Kidney (tissue), 14 donors: Measurements from ENCODE around the gene MRPL16. TPM values are rescaled to one million over a fixed set of nuclear protein-coding genes. Genes with fewer than 3 reads are reported as not detected.
A peak's percentile ranks its signal among the peaks of the same experiment; 100 is the strongest.
"Not testable (repeated sequence)": the region's sequence is repeated elsewhere in the genome, so short reads cannot be mapped to it uniquely, and the experiment has no call there.

Source experiments
- DNase-seq, 5 donors: peaks; one replicate each; pipeline ENCODE4 v3.0.0-alpha.2; 2013 to 2020
- FAIRE-seq: peaks from 2 replicates; lab custom pipeline; 2012; peaks lifted over from hg19 to GRCh38; lab: Jason Lieb, UNC
- H3K27ac ChIP-seq, 2 donors: one replicate each; pipeline ENCODE4 v1.7.0; 2013; ENCODE audit warnings: low read depth in 2 of 2, low read length in 2 of 2, inconsistent platforms in 1 of 2
- H3K27me3 ChIP-seq: one replicate; pipeline ENCODE4 v1.7.1; 2013; ENCODE audit warnings: low read length, inconsistent platforms; ENCODE audit not compliant: control insufficient read depth, insufficient read depth
- H3K36me3 ChIP-seq, 3 donors: one replicate each; pipeline versions ENCODE4 v1.7.0 to v1.7.1; 2013; ENCODE audit warnings: low read length in 3 of 3, control low read depth in 1 of 3, inconsistent platforms in 1 of 3; ENCODE audit not compliant: insufficient read depth in 3 of 3, control insufficient read depth in 2 of 3
- H3K4me1 ChIP-seq, 3 donors: one replicate each; pipeline versions ENCODE4 v1.7.0 to v1.7.1; 2013; ENCODE audit warnings: low read length in 3 of 3, inconsistent platforms in 1 of 3, low read depth in 1 of 3; ENCODE audit not compliant: control insufficient read depth in 2 of 3, insufficient read depth in 2 of 3
- H3K4me3 ChIP-seq, 3 donors: one replicate each; pipeline versions ENCODE4 v1.7.0 to v1.8.1; 2013; ENCODE audit warnings: low read length in 3 of 3, control low read depth in 1 of 3, inconsistent platforms in 1 of 3
- H3K9ac ChIP-seq, 3 donors: one replicate each; pipeline versions ENCODE4 v1.7.0 to v1.7.1; 2013; ENCODE audit warnings: low read length in 3 of 3, control low read depth in 1 of 3, inconsistent platforms in 1 of 3
- H3K9me3 ChIP-seq, 3 donors: one replicate each; pipeline versions ENCODE4 v1.7.0 to v1.7.1; 2013; ENCODE audit warnings: low read length in 3 of 3, control low read depth in 1 of 3, inconsistent platforms in 1 of 3; ENCODE audit not compliant: control insufficient read depth in 2 of 3, insufficient read depth in 1 of 3
- CTCF ChIP-seq: IDR thresholded peaks from 3 replicates; pipeline ENCODE4 v1.5.1; 2012; ENCODE audit warnings: mild to moderate bottlenecking, moderate library complexity, borderline replicate concordance; ENCODE audit not compliant: insufficient read depth; ENCODE audit errors: extremely low read depth
- intact Hi-C: fragments of 100-400 bp; cut with DNase I; formaldehyde crosslinking; loops from one replicate; pipeline ENCODE4 v1.11.1; 2022
- polyA plus RNA-seq: library from polyadenylated mRNA; stranded (reverse); fragments of 350-450 nt; fragmentation: Illumina TruSeq; extraction: RNeasy Lipid Tissue Mini Kit (QIAGEN cat#74804); gene quantifications from one replicate; pipeline ENCODE4 v1.2.3, GENCODE V29; 2014; ENCODE audit warnings: low read depth, low replicate concordance; ENCODE audit not compliant: insufficient read depth
- total RNA-seq: library from RNA; stranded (reverse); fragmentation: NEBNext Ultra II Directional; extraction: Animal tissue kit (Norgen Biotek cat#: 25700); gene quantifications from one replicate; pipeline ENCODE4 v1.2.1, GENCODE V29; 2021
- donor health status: control.
- donor health status: control.
- donor health status: control.
- donor health status: control.
- donor health status: control.
- donor health status: DM: yes; HTN: yes; CAD: no.
- donor health status: Normal renal cell carcinoma (clear cell type).

MRPL16 gene
- total and polyA plus RNA-seq, 2 donors from 2014 or later: 38.0 to 109 TPM

GRCh38 chr11:59833602-59834001, 23.0 kb upstream of the MRPL16 start:
- no peak for TF ChIP-seq CTCF
- Histone ChIP-seq H3K9ac (no peak overlapping the region), H3K36me3 (no peaks in the 10 kb centered on the region), H3K9me3 (no peaks in the 10 kb centered on the region), H3K27me3 (no peaks in the 10 kb centered on the region), H3K4me1 (no peaks in the 10 kb centered on the region), H3K4me3 (no peak overlapping the region), H3K27ac (no peak overlapping the region)
- DNase-seq (no peak), FAIRE-seq (no peak)
- intact Hi-C loops: no loop called here

GRCh38 chr11:59829358-59829757, 18.8 kb upstream of the MRPL16 start:
- Histone ChIP-seq H3K27ac (no peak overlapping the region), H3K9me3 (no peaks in the 10 kb centered on the region), H3K36me3 (no peaks in the 10 kb centered on the region), H3K4me3 (no peak overlapping the region), H3K9ac (no peak overlapping the region), H3K27me3 (no peaks in the 10 kb centered on the region), H3K4me1 (no peaks in the 10 kb centered on the region)
- TF ChIP-seq CTCF: no peak
- intact Hi-C loops: no loop called here
- DNase-seq (no peak), FAIRE-seq (no peak)

- no peaks in the 10 kb centered on the region for H3K36me3 ChIP-seq
- H3K9ac ChIP-seq: no peak overlapping the region
- H3K27ac ChIP-seq: no peak overlapping the region
- H3K4me3 ChIP-seq: no peak overlapping the region
- peak; percentile 63 for TF ChIP-seq CTCF
- H3K9me3 ChIP-seq: no peaks in the 10 kb centered on the region
- intact Hi-C loops: no loop called here
- H3K27me3 ChIP-seq: no peaks in the 10 kb centered on the region
- FAIRE-seq (peak; percentile 21), DNase-seq (peak in 2 of 5 donors; percentile 37 to 63)
- H3K4me1 ChIP-seq: no peaks in the 10 kb centered on the region
Measured at GRCh38 chr11:59822989-59823566, 12.5 kb upstream of the MRPL16 start.

GRCh38 chr11:59818572-59818971, 8.0 kb upstream of the MRPL16 start:
- Histone ChIP-seq H3K4me1 (no peaks in the 10 kb centered on the region), H3K27ac (no peak overlapping the region), H3K27me3 (no peaks in the 10 kb centered on the region), H3K9me3 (no peaks in the 10 kb centered on the region), H3K4me3 (no peak overlapping the region), H3K36me3 (no peaks in the 10 kb centered on the region), H3K9ac (no peak overlapping the region)
- FAIRE-seq (no peak), DNase-seq (no peak)
- intact Hi-C loops: no loop called here
- TF ChIP-seq CTCF: no peak

GRCh38 chr11:59816434-59816833, 5.9 kb upstream of the MRPL16 start:
- FAIRE-seq, H3K36me3 ChIP-seq, H3K9ac ChIP-seq, H3K27me3 ChIP-seq, H3K27ac ChIP-seq, H3K9me3 ChIP-seq, DNase-seq, H3K4me1 ChIP-seq, intact Hi-C loops, H3K4me3 ChIP-seq: not testable (repeated sequence)
